Measurements from ENCODE around the gene BRD3OS. TPM values are rescaled to one million over a fixed set of nuclear protein-coding genes. Genes with fewer than 3 reads are reported as not detected.

The BRD3OS gene
- total and polyA plus RNA-seq, 2 of the 13 experiments (the other 11 are each of a cell fraction or from before 2014, with no cell fraction given) = 4.9 to 5.7 TPM

DNA sequence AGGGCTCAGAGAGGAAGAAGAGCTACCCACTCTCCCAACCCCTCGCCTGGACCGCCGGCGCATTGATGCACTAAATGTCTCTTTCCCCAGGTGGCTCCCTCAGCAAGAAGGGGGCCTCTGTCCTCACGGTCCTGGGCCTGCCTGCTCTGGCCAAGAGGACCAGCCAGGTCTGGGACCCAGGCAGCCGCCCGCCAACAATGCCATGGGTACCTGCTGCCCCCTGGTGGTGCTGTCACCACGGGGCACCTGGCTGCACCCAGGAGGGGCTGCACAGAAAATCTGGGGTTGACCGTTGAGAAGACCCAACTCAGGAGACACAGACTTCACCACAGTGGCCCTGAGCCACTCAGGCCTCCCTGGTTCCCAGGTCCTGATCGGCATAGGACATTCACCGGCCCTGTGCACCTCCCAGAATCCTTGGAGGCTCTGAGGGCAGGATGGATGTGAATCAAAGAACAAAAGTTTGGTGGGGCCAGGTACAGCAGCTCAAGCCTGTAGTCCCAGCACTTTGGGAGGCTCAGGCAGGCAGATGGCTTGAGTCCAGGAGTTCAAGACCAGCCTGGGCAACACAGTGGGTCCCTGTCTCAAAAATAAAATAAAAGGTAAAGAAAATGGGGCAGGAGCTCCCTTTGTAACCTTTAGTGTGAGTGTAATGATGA lies 30.8 kb upstream of the BRD3OS start (continued):
- no peak; the same call in 1 of the 2 replicates for TF ChIP-seq HDAC2 (CRISPR knock-in tag; IDR thresholded peaks at IDR 0.05)
- TF ChIP-seq ZNF761 (CRISPR knock-in tag; conservative IDR thresholded peaks at IDR 0.05) = no peak
- TF ChIP-seq SETDB1 (CRISPR knock-in tag; IDR thresholded peaks at IDR 0.05; ENCODE audit: borderline replicate concordance) = no peak
- no peak for TF ChIP-seq KDM1A (CRISPR knock-in tag; IDR thresholded peaks at IDR 0.05)
- TF ChIP-seq ATRX (CRISPR knock-in tag; IDR thresholded peaks at IDR 0.05; ENCODE audit: borderline replicate concordance) = no peak
- 0 out of 2 replicates have a peak, but pooled peaks have one; percentile 20 for TF ChIP-seq ZSCAN9 (CRISPR knock-in tag; IDR thresholded peaks at IDR 0.05; ENCODE audit: borderline replicate concordance)
- TF ChIP-seq, protein P1, sequence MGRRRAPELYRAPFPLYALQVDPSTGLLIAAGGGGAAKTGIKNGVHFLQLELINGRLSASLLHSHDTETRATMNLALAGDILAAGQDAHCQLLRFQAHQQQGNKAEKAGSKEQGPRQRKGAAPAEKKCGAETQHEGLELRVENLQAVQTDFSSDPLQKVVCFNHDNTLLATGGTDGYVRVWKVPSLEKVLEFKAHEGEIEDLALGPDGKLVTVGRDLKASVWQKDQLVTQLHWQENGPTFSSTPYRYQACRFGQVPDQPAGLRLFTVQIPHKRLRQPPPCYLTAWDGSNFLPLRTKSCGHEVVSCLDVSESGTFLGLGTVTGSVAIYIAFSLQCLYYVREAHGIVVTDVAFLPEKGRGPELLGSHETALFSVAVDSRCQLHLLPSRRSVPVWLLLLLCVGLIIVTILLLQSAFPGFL (CRISPR knock-in tag; IDR thresholded peaks at IDR 0.05) = no peak
- TF ChIP-seq SP1 (IDR thresholded peaks at IDR 0.05) = no peak
- 0 out of 2 replicates have a peak, but pooled peaks have one; percentile 27 for TF ChIP-seq SP1 (CRISPR knock-in tag; IDR thresholded peaks at IDR 0.05)
- no peak for TF ChIP-seq KDM6A (CRISPR knock-in tag; IDR thresholded peaks at IDR 0.05; ENCODE audit: low read depth)
- TF ChIP-seq ZNF44 (CRISPR knock-in tag; IDR thresholded peaks at IDR 0.05) = no peak
- no peak; the same call in 1 of the 2 replicates for TF ChIP-seq CREM (IDR thresholded peaks at IDR 0.05)
- no peak for TF ChIP-seq CREM (CRISPR knock-in tag; IDR thresholded peaks at IDR 0.05)
- TF ChIP-seq HNRNPLL (IDR thresholded peaks at IDR 0.05; ENCODE audit: low read depth, low read length, poor library complexity, severe bottlenecking) = peak; percentile 50
- no peak for TF ChIP-seq MLLT10 (CRISPR knock-in tag; IDR thresholded peaks at IDR 0.05)
- TF ChIP-seq KLF9 (CRISPR knock-in tag; IDR thresholded peaks at IDR 0.05; ENCODE audit: low read depth) = no peak
- TF ChIP-seq PHF21A (CRISPR knock-in tag; IDR thresholded peaks at IDR 0.05) = peak; percentile 65
- TF ChIP-seq ZNF724P (CRISPR knock-in tag; IDR thresholded peaks at IDR 0.05; ENCODE audit: borderline replicate concordance) = no peak
- TF ChIP-seq MYC (CRISPR knock-in tag; IDR thresholded peaks at IDR 0.05; ENCODE audit: borderline replicate concordance) = peak; percentile 52; the same call in 1 of the 2 replicates
- TF ChIP-seq ARID2 (CRISPR knock-in tag; IDR thresholded peaks at IDR 0.05; ENCODE audit: borderline replicate concordance) = no peak
- no peak for TF ChIP-seq ZNF34 (CRISPR knock-in tag; IDR thresholded peaks at IDR 0.05; ENCODE audit: borderline replicate concordance)
- no peak for TF ChIP-seq ZNF382 (CRISPR knock-in tag; IDR thresholded peaks at IDR 0.05; ENCODE audit: borderline replicate concordance)
- no peak for TF ChIP-seq ZNF224 (CRISPR knock-in tag; IDR thresholded peaks at IDR 0.05)
- TF ChIP-seq ZNF75D (CRISPR knock-in tag; IDR thresholded peaks at IDR 0.05; ENCODE audit: borderline replicate concordance) = no peak
- no peak for TF ChIP-seq MATR3 (CRISPR knock-in tag; IDR thresholded peaks at IDR 0.05)
- no peak for TF ChIP-seq ZNF776 (CRISPR knock-in tag; IDR thresholded peaks at IDR 0.05)
- no peak for TF ChIP-seq HNRNPH1 (optimal IDR thresholded peaks at IDR 0.05; ENCODE audit: low read depth, low read length)
- TF ChIP-seq, protein P2, sequence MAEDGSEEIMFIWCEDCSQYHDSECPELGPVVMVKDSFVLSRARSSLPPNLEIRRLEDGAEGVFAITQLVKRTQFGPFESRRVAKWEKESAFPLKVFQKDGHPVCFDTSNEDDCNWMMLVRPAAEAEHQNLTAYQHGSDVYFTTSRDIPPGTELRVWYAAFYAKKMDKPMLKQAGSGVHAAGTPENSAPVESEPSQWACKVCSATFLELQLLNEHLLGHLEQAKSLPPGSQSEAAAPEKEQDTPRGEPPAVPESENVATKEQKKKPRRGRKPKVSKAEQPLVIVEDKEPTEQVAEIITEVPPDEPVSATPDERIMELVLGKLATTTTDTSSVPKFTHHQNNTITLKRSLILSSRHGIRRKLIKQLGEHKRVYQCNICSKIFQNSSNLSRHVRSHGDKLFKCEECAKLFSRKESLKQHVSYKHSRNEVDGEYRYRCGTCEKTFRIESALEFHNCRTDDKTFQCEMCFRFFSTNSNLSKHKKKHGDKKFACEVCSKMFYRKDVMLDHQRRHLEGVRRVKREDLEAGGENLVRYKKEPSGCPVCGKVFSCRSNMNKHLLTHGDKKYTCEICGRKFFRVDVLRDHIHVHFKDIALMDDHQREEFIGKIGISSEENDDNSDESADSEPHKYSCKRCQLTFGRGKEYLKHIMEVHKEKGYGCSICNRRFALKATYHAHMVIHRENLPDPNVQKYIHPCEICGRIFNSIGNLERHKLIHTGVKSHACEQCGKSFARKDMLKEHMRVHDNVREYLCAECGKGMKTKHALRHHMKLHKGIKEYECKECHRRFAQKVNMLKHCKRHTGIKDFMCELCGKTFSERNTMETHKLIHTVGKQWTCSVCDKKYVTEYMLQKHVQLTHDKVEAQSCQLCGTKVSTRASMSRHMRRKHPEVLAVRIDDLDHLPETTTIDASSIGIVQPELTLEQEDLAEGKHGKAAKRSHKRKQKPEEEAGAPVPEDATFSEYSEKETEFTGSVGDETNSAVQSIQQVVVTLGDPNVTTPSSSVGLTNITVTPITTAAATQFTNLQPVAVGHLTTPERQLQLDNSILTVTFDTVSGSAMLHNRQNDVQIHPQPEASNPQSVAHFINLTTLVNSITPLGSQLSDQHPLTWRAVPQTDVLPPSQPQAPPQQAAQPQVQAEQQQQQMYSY (CRISPR knock-in tag; IDR thresholded peaks at IDR 0.05) = peak; percentile 51; the same call in 1 of the 2 replicates
- TF ChIP-seq ZNF354B (CRISPR knock-in tag; IDR thresholded peaks at IDR 0.05) = peak; percentile 46; the same call in 1 of the 2 replicates
